Bronchial epithelial cell (primary cell): Measurements from ENCODE around the gene BMP6. TPM values are rescaled to one million over a fixed set of nuclear protein-coding genes. Genes with fewer than 3 reads are reported as not detected.
A peak's percentile ranks its signal among the peaks of the same experiment; 100 is the strongest.

Experiments
- DNase-seq: peaks from one replicate; pipeline ENCODE4 v3.0.0-alpha.2; 2010; ENCODE audit warnings: low read depth
- FAIRE-seq: peaks from 2 replicates; lab custom pipeline; 2011; peaks lifted over from hg19 to GRCh38; lab: Jason Lieb, UNC
- H3K27me3 ChIP-seq: 2 replicates; pipeline ENCODE4 v1.5.1; 2011; ENCODE audit warnings: low read length; ENCODE audit not compliant: control insufficient read depth, insufficient read depth
- H3K36me3 ChIP-seq: 2 replicates; pipeline ENCODE4 v1.5.1; 2011; ENCODE audit warnings: low read length; ENCODE audit not compliant: control insufficient read depth, insufficient read depth
- H3K4me3 ChIP-seq: 2 replicates; pipeline ENCODE4 v1.5.1; 2011; ENCODE audit warnings: mild to moderate bottlenecking, low read depth, low read length, control low read depth
- total RNA-seq: library from RNA; depleted of rRNA; stranded (reverse); fragments of >200 nt; gene quantifications from 2 replicates; pipeline ENCODE4 v1.2.1, GENCODE V29; 2014
- TF ChIP-seq, protein P1 (sequence below): IDR thresholded peaks from 2 replicates; pipeline ENCODE4 v1.5.1; 2011; ENCODE audit warnings: mild to moderate bottlenecking, moderate library complexity, low read length, control low read depth, inconsistent platforms; ENCODE audit not compliant: insufficient read depth, severe bottlenecking

BMP6 gene
- total RNA-seq: 2.3 and 2.6 TPM in 2 replicates

- Histone ChIP-seq H3K27me3 (peaks cover 17% of the 10 kb centered on the region), H3K4me3 (peak within 1 kb of the TSS; percentile 50), H3K36me3 (no peaks in the 10 kb centered on the region)
- peak; percentile 78 for DNase-seq
- no peak for FAIRE-seq
- TF ChIP-seq, protein P1, sequence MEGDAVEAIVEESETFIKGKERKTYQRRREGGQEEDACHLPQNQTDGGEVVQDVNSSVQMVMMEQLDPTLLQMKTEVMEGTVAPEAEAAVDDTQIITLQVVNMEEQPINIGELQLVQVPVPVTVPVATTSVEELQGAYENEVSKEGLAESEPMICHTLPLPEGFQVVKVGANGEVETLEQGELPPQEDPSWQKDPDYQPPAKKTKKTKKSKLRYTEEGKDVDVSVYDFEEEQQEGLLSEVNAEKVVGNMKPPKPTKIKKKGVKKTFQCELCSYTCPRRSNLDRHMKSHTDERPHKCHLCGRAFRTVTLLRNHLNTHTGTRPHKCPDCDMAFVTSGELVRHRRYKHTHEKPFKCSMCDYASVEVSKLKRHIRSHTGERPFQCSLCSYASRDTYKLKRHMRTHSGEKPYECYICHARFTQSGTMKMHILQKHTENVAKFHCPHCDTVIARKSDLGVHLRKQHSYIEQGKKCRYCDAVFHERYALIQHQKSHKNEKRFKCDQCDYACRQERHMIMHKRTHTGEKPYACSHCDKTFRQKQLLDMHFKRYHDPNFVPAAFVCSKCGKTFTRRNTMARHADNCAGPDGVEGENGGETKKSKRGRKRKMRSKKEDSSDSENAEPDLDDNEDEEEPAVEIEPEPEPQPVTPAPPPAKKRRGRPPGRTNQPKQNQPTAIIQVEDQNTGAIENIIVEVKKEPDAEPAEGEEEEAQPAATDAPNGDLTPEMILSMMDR: no peak
Observed at GRCh38 chr6:7725849-7726415, at the start of gene BMP6. Gene BMP6 (plus strand): TSS chr6:7726099. CDS start chr6:7726956, 857 bp downstream.

DNA sequence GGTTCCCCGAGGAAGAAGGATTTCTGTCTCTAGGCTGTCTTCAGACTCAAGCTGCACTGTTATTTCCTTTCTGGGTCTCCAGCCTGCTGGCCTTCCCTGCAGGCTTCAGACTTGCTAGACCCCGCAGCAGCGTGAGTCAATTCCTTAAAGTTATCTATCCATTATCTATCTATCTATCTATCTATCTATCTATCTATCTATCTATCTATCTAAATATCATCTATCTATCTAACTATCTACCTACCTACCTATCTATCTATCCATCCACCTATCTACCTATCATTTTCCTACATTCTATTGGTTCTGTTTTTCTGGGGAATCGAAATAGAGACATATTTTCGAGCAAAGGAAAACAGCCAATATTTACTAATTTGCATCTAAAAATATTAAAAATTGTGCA lies 48.7 kb upstream of the BMP6 start:
- no peaks in the 10 kb centered on the region for H3K36me3 ChIP-seq
- TF ChIP-seq, protein P1: no peak
- FAIRE-seq: no peak
- no peak for DNase-seq
- no peak overlapping the region for H3K4me3 ChIP-seq
- H3K27me3 ChIP-seq: no peaks in the 10 kb centered on the region

- H3K4me3 ChIP-seq: no peak overlapping the region
- no peaks in the 10 kb centered on the region for H3K36me3 ChIP-seq
- FAIRE-seq (no peak), DNase-seq (no peak)
- TF ChIP-seq, protein P1: no peak
- H3K27me3 ChIP-seq: no peaks in the 10 kb centered on the region
Observed at GRCh38 chr6:7680393-7681075, 45.4 kb upstream of the BMP6 start.

GRCh38 chr6:7681449-7681848 lies 44.5 kb upstream of the BMP6 start:
- Histone ChIP-seq H3K4me3 (no peak overlapping the region), H3K27me3 (no peaks in the 10 kb centered on the region), H3K36me3 (no peaks in the 10 kb centered on the region)
- TF ChIP-seq, protein P1: no peak
- FAIRE-seq: no peak
- no peak for DNase-seq

DNA sequence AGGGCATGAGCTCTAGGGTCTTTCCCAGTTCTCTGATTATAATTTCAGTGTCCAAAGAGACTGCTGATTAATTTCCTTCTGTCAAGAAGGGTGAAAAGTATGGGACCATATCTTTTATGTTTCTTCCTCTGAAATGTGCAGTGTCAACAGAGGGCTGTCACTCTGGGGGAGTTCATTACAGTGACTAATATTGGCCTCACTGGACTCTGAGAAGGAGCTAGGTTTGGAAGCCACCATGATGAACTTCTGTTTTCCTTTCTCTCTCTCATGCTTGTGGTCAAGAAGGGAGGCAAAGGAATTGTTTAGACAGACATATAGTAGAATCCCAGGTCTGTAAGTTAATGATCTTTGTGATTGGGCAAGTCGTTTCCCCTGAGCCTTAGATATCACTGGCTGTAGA lies 41.8 kb upstream of the BMP6 start:
- TF ChIP-seq, protein P1: no peak
- FAIRE-seq: no peak
- DNase-seq: no peak
- Histone ChIP-seq H3K27me3 (no peaks in the 10 kb centered on the region), H3K36me3 (no peaks in the 10 kb centered on the region), H3K4me3 (no peak overlapping the region)
